B cell (primary cell): ENCODE measurements around the gene NHSL1. TPM values are rescaled to one million over a fixed set of nuclear protein-coding genes. Genes with fewer than 3 reads are reported as not detected.

Experiments
- ATAC-seq: fragments of 200-7000 bp; cut with Tn5 transposase; one replicate; pipeline ENCODE4 v1.10.0; 2021; ENCODE audit warnings: low read depth, mild to moderate bottlenecking, moderate number of reproducible peaks, moderate library complexity
- CTCF ChIA-PET: fragments of 350-600 bp; sonication (Branson Sonifier 250); formaldehyde crosslinking; loops from one replicate; lab custom pipeline; 2021; ENCODE audit warnings: antibody characterized with exemption, inconsistent platforms; lab: Charles Lee
- POLR2A ChIA-PET: fragments of 350-600 bp; sonication (Branson Sonifier 250); formaldehyde crosslinking; loops from one replicate; lab custom pipeline; 2021; ENCODE audit warnings: antibody characterized with exemption; lab: Charles Lee
- DNase-seq: peaks from one replicate; pipeline ENCODE4 v3.0.0; 2013
- H2AFZ ChIP-seq: 2 replicates; pipeline ENCODE4 v1.6.1; 2012; ENCODE audit warnings: mild to moderate bottlenecking, low read depth, low read length; ENCODE audit not compliant: insufficient read depth, poor library complexity, severe bottlenecking
- H3K27ac ChIP-seq, 2 donors: 1 replicate in 1 of 2; 2 replicates in 1 of 2; pipeline ENCODE4 v1.5.1; 2012 to 2013; ENCODE audit warnings: low read length in 2 of 2, mild to moderate bottlenecking in 2 of 2, moderate library complexity in 1 of 2
- H3K27me3 ChIP-seq, 4 experiments: fragments of 200-600 bp in 1 of 4; sonication (generic) in 1 of 4; replicated peaks in 1 of 4; 1 replicate in 2 of 4; 2 replicates in 2 of 4; pipeline versions ENCODE4 v1.6.1 to v1.7.0; 2013 to 2016; ENCODE audit warnings: low read length in 3 of 4, mild to moderate bottlenecking in 2 of 4, mixed read lengths in 1 of 4, moderate library complexity in 1 of 4; ENCODE audit not compliant: insufficient read depth in 4 of 4, control insufficient read depth in 3 of 4; ENCODE audit errors: control extremely low read depth in 1 of 4
- H3K36me3 ChIP-seq, 2 experiments: replicated peaks in 1 of 2; 1 replicate in 1 of 2; 2 replicates in 1 of 2; pipeline versions ENCODE4 v1.6.1 to v1.7.1; 2013; ENCODE audit warnings: low read length in 1 of 2; ENCODE audit not compliant: insufficient read depth in 2 of 2, control insufficient read depth in 1 of 2; ENCODE audit errors: control extremely low read depth in 1 of 2, extremely low read depth in 1 of 2
- H3K4me1 ChIP-seq, 2 donors: fragments of 200-600 bp in 1 of 2; sonication (generic) in 1 of 2; 1 replicate in 1 of 2; 2 replicates in 1 of 2; pipeline versions ENCODE4 v1.5.1 to v1.6.1; 2013 to 2017; ENCODE audit warnings: low read length in 2 of 2; ENCODE audit not compliant: control insufficient read depth in 2 of 2, insufficient read depth in 2 of 2
- H3K4me2 ChIP-seq: replicated peaks from 2 replicates; pipeline ENCODE3; 2012; ENCODE audit warnings: mild to moderate bottlenecking, low read depth, low read length; ENCODE audit not compliant: poor library complexity, severe bottlenecking
- H3K4me3 ChIP-seq, 5 experiments: fragments of 200-600 bp in 1 of 5; sonication (generic) in 1 of 5; 1 replicate in 3 of 5; 2 replicates in 2 of 5; pipeline versions ENCODE4 v1.5.1 to v1.7.0; 2011 to 2016; ENCODE audit warnings: low read length in 4 of 5, mild to moderate bottlenecking in 4 of 5, low read depth in 2 of 5, control low read depth in 1 of 5, moderate library complexity in 1 of 5; ENCODE audit not compliant: insufficient read depth in 1 of 5; ENCODE audit errors: control extremely low read depth in 1 of 5, extremely low read depth in 1 of 5
- H3K79me2 ChIP-seq: fragments of 200-600 bp; sonication (generic); one replicate; pipeline ENCODE4 v1.6.0; 2016; ENCODE audit warnings: low read length; ENCODE audit not compliant: control insufficient read depth, insufficient read depth
- H3K9ac ChIP-seq: fragments of 200-600 bp; sonication (generic); 2 replicates; pipeline ENCODE4 v1.6.1; 2017; ENCODE audit warnings: mild to moderate bottlenecking, low read length, moderate library complexity
- H3K9me3 ChIP-seq, 3 donors: one replicate each; pipeline versions ENCODE4 v1.6.1 to v1.7.1; 2013; ENCODE audit warnings: low read length in 2 of 3; ENCODE audit not compliant: control insufficient read depth in 2 of 3, insufficient read depth in 1 of 3; ENCODE audit errors: control extremely low read depth in 1 of 3
- H4K20me1 ChIP-seq: 2 replicates; pipeline ENCODE4 v1.6.0; 2012; ENCODE audit warnings: mild to moderate bottlenecking, low read length; ENCODE audit not compliant: insufficient read depth, control insufficient read depth, poor library complexity, severe bottlenecking
- H3K27ac Mint-ChIP-seq: one replicate; pipeline ENCODE4 v1.8.0; 2021; ENCODE audit warnings: mixed read lengths
- H3K27me3 Mint-ChIP-seq: one replicate; pipeline ENCODE4 v1.8.0; 2021; ENCODE audit warnings: mixed read lengths
- H3K4me1 Mint-ChIP-seq: one replicate; pipeline ENCODE4 v1.8.0; 2021; ENCODE audit warnings: mixed read lengths
- H3K4me3 Mint-ChIP-seq: one replicate; pipeline ENCODE4 v1.8.0; 2021; ENCODE audit warnings: mixed read lengths
- H3K9me3 Mint-ChIP-seq: one replicate; pipeline ENCODE4 v1.8.0; 2022; ENCODE audit warnings: mixed read lengths; ENCODE audit not compliant: insufficient read depth
- CTCF ChIP-seq: fragments of 200-600 bp; IDR thresholded peaks from one replicate; pipeline ENCODE4 v1.8.0; 2022; ENCODE audit warnings: antibody characterized with exemption, mild to moderate bottlenecking
- EZH2 ChIP-seq: IDR thresholded peaks from 2 replicates; pipeline ENCODE4 v1.6.1; 2012; ENCODE audit warnings: borderline replicate concordance, low read depth, mild to moderate bottlenecking, moderate library complexity, low read length; ENCODE audit not compliant: insufficient read depth, poor library complexity, severe bottlenecking
- WGBS: methylation state at CpG from one replicate; pipeline ENCODE4 v1.1.5; 2013; ENCODE audit warnings: missing lambda C conversion rate; ENCODE audit not compliant: insufficient coverage; 5-methylcytosine and 5-hydroxymethylcytosine counted together
- intact Hi-C: fragments of 100-400 bp; cut with micrococcal nuclease; formaldehyde crosslinking; loops from one replicate; pipeline ENCODE4 v1.10.0; 2022
- polyA plus RNA-seq: library from polyadenylated mRNA; depleted of rRNA; stranded (reverse); fragments of >200 nt; gene quantifications from 2 replicates; pipeline ENCODE4 v1.2.3, GENCODE V29; 2012
- total RNA-seq, 2 donors: library from RNA; stranded (reverse); fragments of 120-200 nt in 1 of 2; gene quantifications; 1 replicate in 1 of 2; 2 replicates in 1 of 2; pipeline versions ENCODE4 v1.2.3 to v1.2.4, GENCODE V29; 2013 to 2022

The NHSL1 gene
- total and polyA plus RNA-seq, 2 donors (not counting 1 experiment from before 2014, with no cell fraction given) = 0.04 to 0.10 TPM

GRCh38 chr6:138377844-138378243 is 121.5 kb downstream of the NHSL1 start, which contains the start of gene SMIM28:
TSS of gene SMIM28 (plus strand) at chr6:138377905. CDS start at chr6:138378073, 168 bp downstream.
- Mint-ChIP-seq H3K4me3 (no peak within 1 kb of the TSS), H3K9me3 (no peaks in the 10 kb centered on the region), H3K27me3 (peaks cover 9% of the 10 kb centered on the region), H3K4me1 (no peaks in the 10 kb centered on the region), H3K27ac (no peak within 1 kb of the TSS)
- 94% methylated on average over 5 of the region's 6 CpGs for WGBS
- no peak within 1 kb of the TSS for H3K9ac ChIP-seq
- no peaks in the 10 kb centered on the region for H4K20me1 ChIP-seq
- H3K4me2 ChIP-seq = no peak within 1 kb of the TSS
- intact Hi-C loops = no loop called here
- CTCF ChIA-PET = no interaction called here
- H3K27me3 ChIP-seq = no peaks in the 10 kb centered on the region
- H3K9me3 ChIP-seq = no peaks in the 10 kb centered on the region
- ATAC-seq = no peak
- H3K4me3 ChIP-seq = no peak within 1 kb of the TSS
- H3K36me3 ChIP-seq = no peaks in the 10 kb centered on the region
- TF ChIP-seq CTCF = no peak
- TF ChIP-seq EZH2 = no peak
- no peak within 1 kb of the TSS for H2AFZ ChIP-seq
- H3K79me2 ChIP-seq = no peaks in the 10 kb centered on the region
- no peak within 1 kb of the TSS for H3K27ac ChIP-seq
- POLR2A ChIA-PET = no interaction called here
- no peaks in the 10 kb centered on the region for H3K4me1 ChIP-seq
- DNase-seq = no peak

- H3K4me3 ChIP-seq = no peak overlapping the region
- H3K27me3 ChIP-seq = no peaks in the 10 kb centered on the region
- no peaks in the 10 kb centered on the region for H3K4me1 ChIP-seq
- H3K27ac Mint-ChIP-seq = no peak overlapping the region
- no peak overlapping the region for H3K9ac ChIP-seq
- H4K20me1 ChIP-seq = no peaks in the 10 kb centered on the region
- no peaks in the 10 kb centered on the region for H3K9me3 Mint-ChIP-seq
- no peaks in the 10 kb centered on the region for H3K79me2 ChIP-seq
- H3K27me3 Mint-ChIP-seq = peaks cover 9% of the 10 kb centered on the region
- no peak overlapping the region for H3K4me2 ChIP-seq
- TF ChIP-seq EZH2 (no peak), CTCF (no peak)
- H3K4me3 Mint-ChIP-seq = no peak overlapping the region
- ChIA-PET POLR2A (no interaction called here), CTCF (no interaction called here)
- intact Hi-C loops = no loop called here
- no peak overlapping the region for H3K27ac ChIP-seq
- H3K4me1 Mint-ChIP-seq = no peaks in the 10 kb centered on the region
- H2AFZ ChIP-seq = no peak overlapping the region
- ATAC-seq = no peak
- DNase-seq = no peak
- H3K36me3 ChIP-seq = no peaks in the 10 kb centered on the region
- no peaks in the 10 kb centered on the region for H3K9me3 ChIP-seq
Measured at GRCh38 chr6:138377042-138377441, 122.3 kb downstream of the NHSL1 start.
